DND-41 (cell line): ENCODE results near the gene CARHSP1.
"Not testable (repeated sequence)": the region's sequence is repeated elsewhere in the genome, so short reads cannot be mapped to it uniquely, and the experiment has no call there.

ENCODE experiments used
- EZH2 ChIP-seq: IDR thresholded peaks from 3 replicates; pipeline ENCODE4 v1.6.1; 2012; ENCODE audit warnings: borderline replicate concordance, low read depth, mild to moderate bottlenecking, moderate library complexity, low read length, inconsistent platforms; ENCODE audit not compliant: severe bottlenecking
- TF ChIP-seq, protein P1 (sequence below): IDR thresholded peaks from 2 replicates; pipeline ENCODE4 v1.5.1; 2012; ENCODE audit warnings: borderline replicate concordance, low read length, moderate library complexity, mild to moderate bottlenecking; ENCODE audit not compliant: poor library complexity, severe bottlenecking; ENCODE audit errors: extremely low read depth

DNA sequence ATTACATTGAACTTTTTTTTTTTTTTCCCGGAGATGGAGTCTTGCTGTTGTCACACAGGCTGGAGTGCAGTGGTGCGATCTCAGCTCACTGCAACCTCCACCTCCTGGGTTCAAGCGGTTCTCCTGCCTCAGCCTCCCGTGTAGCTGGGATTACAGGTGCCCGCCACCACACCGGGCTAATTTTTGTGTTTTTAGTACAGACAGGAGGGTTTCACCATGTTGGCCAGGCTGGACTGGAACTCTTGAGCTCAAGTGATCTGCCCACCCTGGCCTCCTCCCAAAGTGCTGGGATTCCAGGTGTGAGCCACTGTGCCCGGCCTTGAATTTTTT, 5.0 kb upstream of the CARHSP1 start:
- TF ChIP-seq, protein P1, sequence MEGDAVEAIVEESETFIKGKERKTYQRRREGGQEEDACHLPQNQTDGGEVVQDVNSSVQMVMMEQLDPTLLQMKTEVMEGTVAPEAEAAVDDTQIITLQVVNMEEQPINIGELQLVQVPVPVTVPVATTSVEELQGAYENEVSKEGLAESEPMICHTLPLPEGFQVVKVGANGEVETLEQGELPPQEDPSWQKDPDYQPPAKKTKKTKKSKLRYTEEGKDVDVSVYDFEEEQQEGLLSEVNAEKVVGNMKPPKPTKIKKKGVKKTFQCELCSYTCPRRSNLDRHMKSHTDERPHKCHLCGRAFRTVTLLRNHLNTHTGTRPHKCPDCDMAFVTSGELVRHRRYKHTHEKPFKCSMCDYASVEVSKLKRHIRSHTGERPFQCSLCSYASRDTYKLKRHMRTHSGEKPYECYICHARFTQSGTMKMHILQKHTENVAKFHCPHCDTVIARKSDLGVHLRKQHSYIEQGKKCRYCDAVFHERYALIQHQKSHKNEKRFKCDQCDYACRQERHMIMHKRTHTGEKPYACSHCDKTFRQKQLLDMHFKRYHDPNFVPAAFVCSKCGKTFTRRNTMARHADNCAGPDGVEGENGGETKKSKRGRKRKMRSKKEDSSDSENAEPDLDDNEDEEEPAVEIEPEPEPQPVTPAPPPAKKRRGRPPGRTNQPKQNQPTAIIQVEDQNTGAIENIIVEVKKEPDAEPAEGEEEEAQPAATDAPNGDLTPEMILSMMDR, result not testable (repeated sequence)
- not testable (repeated sequence) for TF ChIP-seq EZH2
